SIG-M5 treated with dmso at 0.1 percent for 504 hours (cell line): ENCODE measurements around the gene ADGRD1.

ENCODE experiments used
- DNase-seq: peaks from one replicate; lab custom pipeline; 2025; ENCODE audit not compliant: unreplicated experiment; lab: John Stamatoyannopoulos, UW

The ADGRD1 gene

GRCh38 chr12:131101006-131101405 is 147.3 kb downstream of the ADGRD1 start:
- no peak for DNase-seq

DNA sequence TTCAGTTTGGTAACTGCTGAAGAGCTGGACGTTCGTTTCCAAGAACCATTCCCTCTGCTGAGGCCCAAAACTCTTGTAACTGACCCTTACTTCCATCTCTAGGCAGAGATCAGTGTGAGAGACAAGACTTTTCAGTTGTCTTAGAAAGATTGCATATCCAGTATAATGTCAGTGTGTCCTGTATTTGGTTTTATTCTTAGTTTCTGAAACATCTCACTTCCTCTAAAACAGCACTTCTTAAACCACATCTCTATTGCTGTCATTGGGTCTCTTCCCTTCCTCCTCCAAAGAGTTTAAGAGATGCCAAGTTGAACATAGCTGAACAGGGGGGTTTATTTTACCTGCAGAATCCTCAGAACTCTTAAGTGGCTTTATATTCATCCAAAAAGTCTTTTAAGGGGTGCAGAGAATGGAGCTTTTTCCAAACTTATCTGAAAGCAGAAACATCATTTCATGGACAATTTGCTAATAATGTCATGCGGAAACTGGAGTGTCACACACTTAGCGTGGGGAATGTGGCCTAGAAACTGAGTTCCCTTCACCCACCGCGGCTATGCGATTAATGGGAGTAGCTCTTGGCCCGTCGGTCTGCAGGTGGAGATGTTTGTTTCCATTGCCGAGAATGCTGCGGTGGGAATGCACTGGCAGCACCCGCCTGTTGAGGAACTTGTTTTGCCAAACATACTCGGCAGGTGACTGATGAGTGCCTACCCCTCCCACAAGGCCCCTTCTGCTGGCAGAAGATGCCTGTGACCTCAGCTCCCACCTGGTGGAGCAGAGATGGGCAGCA is 148.2 kb downstream of the ADGRD1 start:
- peak; percentile 92 for DNase-seq

GRCh38 chr12:131102493-131102931 is 148.8 kb downstream of the ADGRD1 start:
- DNase-seq: peak; percentile 28

DNA sequence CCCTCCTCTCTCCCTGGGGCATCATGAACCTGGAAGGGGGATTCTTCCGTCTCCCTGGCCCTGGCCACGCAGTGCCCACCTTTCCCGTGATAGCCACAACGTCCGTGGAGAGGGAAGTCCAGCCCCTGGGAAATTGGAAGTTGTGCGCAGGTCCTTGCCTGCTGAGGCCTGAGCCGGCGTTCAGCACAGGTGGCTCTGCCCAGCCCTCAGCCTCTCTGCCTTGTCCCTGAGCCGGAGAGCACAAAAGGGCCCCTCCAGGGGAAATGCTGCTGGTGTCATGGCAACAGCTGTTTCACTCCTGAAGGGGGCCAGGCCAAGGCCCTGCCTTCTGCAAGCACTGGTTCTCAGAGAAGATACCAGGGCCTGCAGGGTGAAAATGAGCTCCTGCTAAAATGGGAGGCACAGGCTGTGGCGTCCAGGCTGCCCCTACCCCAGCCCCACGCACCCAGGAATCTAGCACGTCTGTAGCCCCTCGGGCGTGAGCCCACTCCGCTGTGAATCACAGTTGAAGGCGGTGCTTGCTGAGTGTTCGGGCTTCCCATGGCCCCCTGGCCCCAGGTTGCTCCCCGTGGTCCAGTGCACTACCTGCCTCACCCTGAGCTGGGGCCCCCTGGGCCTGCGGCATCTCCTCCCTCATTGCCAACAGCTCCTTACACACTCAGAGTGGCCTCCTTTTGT is 149.4 kb downstream of the ADGRD1 start:
- peak; percentile 22 for DNase-seq

DNA sequence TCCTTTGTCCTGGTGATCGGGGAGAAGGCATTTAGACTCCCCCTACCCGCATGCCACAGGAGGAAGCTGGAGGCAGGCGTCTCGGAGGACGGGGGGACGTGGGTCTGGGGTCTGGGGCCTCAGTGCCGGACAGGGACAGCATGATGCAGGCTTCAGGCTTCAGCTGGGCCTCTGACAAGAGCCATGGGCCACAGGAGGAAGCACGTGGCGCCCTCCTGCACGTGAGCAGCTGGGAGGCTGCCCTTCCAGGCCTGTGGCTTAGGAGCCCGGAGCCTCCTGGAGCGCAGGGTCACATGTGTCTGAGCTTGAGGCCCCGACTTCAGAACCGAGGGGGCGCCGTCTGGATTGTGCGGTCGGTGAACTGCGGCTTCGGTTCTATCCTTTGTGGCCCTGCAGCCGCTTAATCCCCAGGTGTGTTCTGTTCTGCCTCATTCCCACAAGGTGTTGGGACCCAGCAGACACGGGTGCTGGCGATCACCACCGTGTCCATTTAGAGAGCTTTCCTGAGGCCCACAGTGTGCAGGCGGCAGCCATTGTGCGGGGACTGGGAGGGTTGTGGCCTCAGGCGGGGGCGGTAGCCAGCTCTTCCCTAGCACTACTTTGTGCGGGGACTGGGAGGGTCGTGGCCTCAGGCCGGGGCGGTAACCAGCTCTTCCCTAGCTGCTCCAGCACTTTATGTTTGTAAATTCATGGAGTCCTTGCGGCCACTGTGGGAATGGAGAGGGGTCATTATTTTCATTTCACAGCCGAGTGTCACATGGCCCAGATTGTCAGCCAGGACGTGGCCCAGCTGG is 150.2 kb downstream of the ADGRD1 start:
- no peak for DNase-seq

- peak; percentile 72 for DNase-seq
Measured at GRCh38 chr12:131104463-131105350, 151.0 kb downstream of the ADGRD1 start.

DNA sequence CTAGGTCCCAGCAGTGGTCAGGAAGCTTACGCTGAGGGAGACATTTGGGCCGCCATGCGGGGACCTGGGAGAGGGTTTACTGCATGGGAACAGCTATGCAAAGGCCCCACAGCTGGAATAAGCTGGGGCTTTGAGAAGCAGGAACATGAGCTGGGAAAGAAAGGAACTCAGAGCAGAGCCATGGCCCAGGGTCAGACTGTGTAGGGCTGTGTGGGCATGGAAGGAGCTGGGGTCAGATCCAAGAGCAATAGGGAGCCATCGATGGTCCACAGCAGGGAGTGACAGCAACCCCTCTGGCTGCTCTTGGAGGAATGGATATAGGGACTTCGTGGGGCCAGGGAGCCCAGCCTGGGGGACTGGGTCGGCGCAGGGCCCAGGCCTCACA is 151.6 kb downstream of the ADGRD1 start:
- no peak for DNase-seq

- no peak for DNase-seq
Measured at GRCh38 chr12:131105736-131106348, 152.1 kb downstream of the ADGRD1 start.

- DNase-seq: no peak
Measured at GRCh38 chr12:131106349-131106941, 152.7 kb downstream of the ADGRD1 start.

GRCh38 chr12:131108177-131108955 is 154.7 kb downstream of the ADGRD1 start:
- no peak for DNase-seq

- DNase-seq: no peak
Measured at GRCh38 chr12:131111446-131111845, 157.7 kb downstream of the ADGRD1 start.

- DNase-seq: no peak
Measured at GRCh38 chr12:131112021-131112420, 158.3 kb downstream of the ADGRD1 start.

DNA sequence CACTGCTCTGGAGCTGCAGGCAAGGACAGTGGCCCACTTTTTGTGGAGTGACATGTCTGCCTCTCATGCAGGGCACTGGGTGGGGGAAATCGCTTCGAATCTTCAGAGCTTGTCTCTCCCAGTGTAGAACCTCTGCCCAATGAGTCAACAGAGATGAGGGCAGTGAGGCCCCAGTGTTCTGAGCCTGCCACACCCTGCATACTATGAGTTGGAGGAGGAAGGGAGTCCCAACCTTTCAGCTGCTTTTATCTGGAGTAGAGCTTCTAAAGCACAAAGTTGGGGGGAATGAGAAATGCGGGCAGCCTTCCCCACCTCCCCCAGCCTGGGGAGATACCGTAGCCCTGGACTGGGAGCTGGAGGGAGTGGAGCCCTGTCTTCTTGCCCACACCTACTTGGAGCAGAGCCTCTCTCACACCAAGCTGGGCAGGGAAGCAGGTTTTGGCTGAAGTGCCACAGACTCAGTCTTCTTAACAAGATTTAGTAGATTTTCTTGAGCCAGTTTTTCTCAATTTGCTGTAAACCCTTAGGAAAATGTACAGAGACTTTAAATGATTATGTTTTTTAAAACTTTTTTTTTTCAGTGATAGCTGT is 159.1 kb downstream of the ADGRD1 start:
- DNase-seq: no peak

DNA sequence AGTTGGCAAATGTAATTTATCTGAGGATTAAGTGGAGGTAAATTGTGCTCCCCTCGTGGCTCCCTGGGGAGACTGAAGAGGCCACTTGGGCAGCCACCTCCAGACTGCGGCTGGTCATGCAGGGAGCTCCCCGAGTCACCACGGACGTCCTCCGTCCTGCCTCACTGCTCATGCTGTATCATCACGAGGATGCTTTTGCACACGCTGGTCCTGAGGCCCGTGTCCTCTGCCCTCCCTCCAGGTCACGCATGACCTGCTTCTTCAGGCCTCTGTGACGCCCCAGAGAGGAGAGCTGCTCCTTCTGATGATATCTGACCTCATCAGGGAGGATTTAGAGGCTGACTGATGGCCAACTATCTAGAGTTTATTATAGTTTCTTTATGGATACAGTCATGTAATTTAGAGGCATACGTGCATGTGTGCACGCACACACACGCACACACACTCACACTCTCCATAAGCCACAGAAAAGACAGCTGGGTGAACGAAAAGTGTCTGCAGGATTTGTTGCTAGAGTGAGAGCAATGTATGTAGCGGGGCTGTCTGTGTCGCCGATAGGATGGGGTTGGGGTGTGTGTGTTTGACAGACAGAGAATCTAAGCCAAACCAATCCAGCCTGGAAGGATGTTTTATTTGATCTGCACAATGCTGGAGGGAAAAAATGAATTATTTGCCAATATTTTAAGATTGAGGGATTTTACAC is 160.0 kb downstream of the ADGRD1 start:
- DNase-seq: no peak

DNA sequence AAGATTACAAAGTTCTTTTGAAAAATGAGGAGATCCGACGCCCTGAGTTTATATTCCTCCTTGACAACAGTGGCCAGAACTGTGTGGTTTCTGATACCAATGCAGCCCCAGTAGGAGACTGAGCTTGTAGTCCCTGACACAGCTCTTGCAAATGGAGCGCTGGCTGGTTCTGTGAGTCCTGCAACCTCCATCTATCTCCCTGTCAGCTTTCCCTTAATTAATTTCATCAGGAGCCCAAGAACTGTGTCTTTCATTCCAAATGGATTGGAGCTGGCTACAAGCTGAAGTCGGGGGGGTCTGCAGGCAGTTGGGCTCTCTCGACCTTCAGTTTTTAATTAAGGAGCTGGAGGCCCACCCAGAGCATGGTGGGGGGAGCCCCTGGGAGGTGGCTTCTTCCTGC is 160.6 kb downstream of the ADGRD1 start:
- no peak for DNase-seq

- DNase-seq: no peak
Measured at GRCh38 chr12:131114942-131115584, 161.4 kb downstream of the ADGRD1 start.

GRCh38 chr12:131115766-131116467 is 162.2 kb downstream of the ADGRD1 start:
- no peak for DNase-seq
